HG03196 (cell line): ENCODE measurements around the gene SCGB1D1.

Experiments used
- ATAC-seq: cut with Tn5 transposase; IDR thresholded peaks from one replicate; pipeline ENCODE4 v1.9.1; 2021; ENCODE audit not compliant: unreplicated experiment

The SCGB1D1 gene

DNA sequence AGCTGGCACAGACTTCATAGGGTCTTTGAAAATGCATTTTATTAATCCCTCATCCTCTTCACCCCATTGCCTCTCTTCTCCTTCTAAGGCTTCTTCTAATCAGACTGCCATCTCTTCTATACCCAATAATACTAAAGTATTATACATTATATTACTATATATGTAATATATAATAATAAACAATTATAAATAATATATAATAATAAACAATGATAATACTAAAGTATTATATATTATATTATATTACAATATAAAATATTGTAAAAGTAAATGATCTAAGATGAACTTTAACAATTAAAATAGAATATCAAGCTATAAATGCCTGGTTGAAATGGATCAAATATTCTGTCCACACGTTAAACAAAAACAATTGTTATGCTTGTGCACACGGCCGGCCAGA is 31.5 kb downstream of the SCGB1D1 start:
- ATAC-seq, result no peak

GRCh38 chr11:62223095-62223494 is 33.1 kb downstream of the SCGB1D1 start:
- ATAC-seq, result no peak

DNA sequence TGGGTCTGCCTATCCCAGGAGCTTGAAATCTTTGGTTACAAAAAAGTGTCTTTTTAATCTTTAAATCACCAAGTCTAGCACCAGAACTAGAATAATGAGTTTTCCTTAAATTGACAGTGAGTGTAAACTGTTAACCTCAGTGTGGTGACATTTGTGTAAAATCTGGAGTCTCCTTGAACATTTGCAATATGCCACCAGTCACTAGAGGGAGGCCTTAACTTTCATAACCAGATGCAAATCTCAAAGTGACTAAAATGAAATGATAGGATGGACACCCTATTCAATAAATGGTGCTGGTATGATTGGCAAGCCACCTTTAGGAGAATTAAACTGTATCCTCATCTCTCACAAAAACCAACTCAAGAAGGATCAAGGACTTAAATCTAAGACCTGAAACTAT is 43.7 kb downstream of the SCGB1D1 start:
- ATAC-seq, result no peak

GRCh38 chr11:62236187-62236586 is 46.2 kb downstream of the SCGB1D1 start:
- no peak for ATAC-seq

GRCh38 chr11:62237499-62237898 is 47.5 kb downstream of the SCGB1D1 start:
- no peak for ATAC-seq

DNA sequence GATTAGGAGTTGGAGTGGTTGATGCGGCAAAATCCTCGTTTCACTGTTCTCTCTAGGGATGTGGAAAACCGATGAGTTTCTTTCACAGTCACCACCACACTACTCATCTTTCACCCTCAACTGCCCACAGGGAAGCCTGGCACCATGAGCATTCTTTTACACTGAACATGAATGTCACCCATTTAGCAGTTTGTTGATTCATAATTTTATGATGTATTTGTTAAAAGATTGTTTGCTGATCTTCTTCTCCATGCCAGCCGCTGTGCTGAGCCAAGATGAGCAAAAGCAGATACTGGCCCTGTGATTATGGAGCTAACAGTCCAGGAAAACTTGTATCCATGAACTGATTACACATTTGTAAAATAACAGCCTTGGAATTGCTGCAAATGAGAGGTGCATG is 48.1 kb downstream of the SCGB1D1 start:
- no peak for ATAC-seq

DNA sequence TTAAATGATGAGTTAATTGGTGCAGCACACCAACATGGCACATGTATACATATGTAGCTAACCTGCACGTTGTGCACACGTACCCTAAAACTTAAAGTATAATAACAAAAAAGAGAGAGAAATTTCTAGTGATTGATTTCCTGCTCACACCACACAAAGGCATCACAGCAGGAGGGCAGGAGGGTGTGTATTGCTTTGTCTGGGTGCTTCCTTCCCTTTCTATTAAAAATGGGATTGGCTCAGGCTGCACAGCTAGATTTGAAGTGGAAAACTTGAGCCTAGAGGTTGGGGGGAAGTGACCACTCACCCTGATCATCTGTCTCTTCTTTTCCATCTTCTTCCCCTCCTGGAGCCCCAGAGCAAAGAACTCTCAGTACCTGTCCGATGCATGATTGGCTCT is 51.1 kb downstream of the SCGB1D1 start:
- ATAC-seq, result no peak

- no peak for ATAC-seq
Measured at GRCh38 chr11:62242021-62242420, 52.0 kb downstream of the SCGB1D1 start, which contains the start of gene SCGB1D2. TSS of gene SCGB1D2 (plus strand) at chr11:62242239. CDS start at chr11:62242308, 69 bp downstream.
